HepG2 (cell line): Measurements from ENCODE around the gene CCDC177. TPM values are rescaled to one million over a fixed set of nuclear protein-coding genes. Genes with fewer than 3 reads are reported as not detected.

ENCODE experiments used
- HMG20A ChIP-seq: IDR thresholded peaks from 2 replicates; pipeline ENCODE4 v1.6.1; 2016; ENCODE audit warnings: borderline replicate concordance
- TEAD3 ChIP-seq: optimal IDR thresholded peaks from 2 replicates; pipeline ENCODE3; 2016; ENCODE audit warnings: borderline replicate concordance
- ZMAT3 ChIP-seq: sonication (generic); formaldehyde crosslinking; conservative IDR thresholded peaks from 2 replicates; pipeline ENCODE4 v1.7.0; 2021; ENCODE audit warnings: missing genetic modification reagents
- ZNF446 ChIP-seq: sonication (generic); formaldehyde crosslinking; IDR thresholded peaks from 2 replicates; pipeline ENCODE4 v1.5.0; 2020; ENCODE audit warnings: mild to moderate bottlenecking, missing genetic modification reagents
- ZNF543 ChIP-seq: sonication (generic); formaldehyde crosslinking; IDR thresholded peaks from 2 replicates; pipeline ENCODE4 v1.4.0; 2020; ENCODE audit warnings: mild to moderate bottlenecking, missing genetic modification reagents
- ZNF768 ChIP-seq: sonication (generic); formaldehyde crosslinking; IDR thresholded peaks from 2 replicates; pipeline ENCODE4 v1.4.0; 2020; ENCODE audit warnings: missing genetic modification reagents
- polyA plus RNA-seq, 8 experiments: library from polyadenylated mRNA; depleted of rRNA in 3 of 8; stranded (reverse) in 7 of 8; unstranded in 1 of 8; fragments of >200 nt; fragmentation: Illumina TruSeq in 4 of 8; extraction: Trizol in 4 of 8; gene quantifications; 2 replicates each; pipeline versions ENCODE4 v1.2.1 to v1.2.3, GENCODE V29; 2011 to 2016; ENCODE audit warnings: low read depth in 4 of 8, missing spikeins in 1 of 8, mixed read lengths in 1 of 8; ENCODE audit not compliant: insufficient read depth in 1 of 8
- total RNA-seq, 5 experiments: library from RNA; depleted of rRNA; stranded (reverse); fragments of >200 nt; fragmentation: Illumina TruSeq; extraction: Trizol; gene quantifications; 2 replicates each; pipeline ENCODE4 v1.2.3, GENCODE V29; 2016; ENCODE audit warnings: low read depth in 1 of 5
- TF ChIP-seq, protein P1 (sequence below): sonication (generic); formaldehyde crosslinking; IDR thresholded peaks from 2 replicates; pipeline ENCODE4 v1.5.0; 2020; ENCODE audit warnings: mild to moderate bottlenecking, missing genetic modification reagents, borderline replicate concordance
- TF ChIP-seq, protein P2 (sequence below): sonication (generic); formaldehyde crosslinking; IDR thresholded peaks from 2 replicates; pipeline ENCODE4 v1.5.0; 2020; ENCODE audit warnings: mild to moderate bottlenecking, missing genetic modification reagents
- TF ChIP-seq, protein P3 (sequence below): sonication (generic); formaldehyde crosslinking; IDR thresholded peaks from 2 replicates; pipeline ENCODE4 v1.5.1; 2020; ENCODE audit warnings: missing genetic modification reagents, mild to moderate bottlenecking, borderline replicate concordance
- TF ChIP-seq, protein P4 (sequence below): sonication (generic); formaldehyde crosslinking; IDR thresholded peaks from 2 replicates; pipeline ENCODE4 v1.4.0; 2020; ENCODE audit warnings: missing genetic modification reagents
- TF ChIP-seq, protein P5 (sequence below): sonication (generic); formaldehyde crosslinking; IDR thresholded peaks from 2 replicates; pipeline ENCODE4 v1.4.0; 2020; ENCODE audit warnings: missing genetic modification reagents, mild to moderate bottlenecking, borderline replicate concordance

Gene CCDC177
- total and polyA plus RNA-seq, 2 of the 13 experiments (the other 11 are each of a cell fraction or from before 2014, with no cell fraction given), result not detected

DNA sequence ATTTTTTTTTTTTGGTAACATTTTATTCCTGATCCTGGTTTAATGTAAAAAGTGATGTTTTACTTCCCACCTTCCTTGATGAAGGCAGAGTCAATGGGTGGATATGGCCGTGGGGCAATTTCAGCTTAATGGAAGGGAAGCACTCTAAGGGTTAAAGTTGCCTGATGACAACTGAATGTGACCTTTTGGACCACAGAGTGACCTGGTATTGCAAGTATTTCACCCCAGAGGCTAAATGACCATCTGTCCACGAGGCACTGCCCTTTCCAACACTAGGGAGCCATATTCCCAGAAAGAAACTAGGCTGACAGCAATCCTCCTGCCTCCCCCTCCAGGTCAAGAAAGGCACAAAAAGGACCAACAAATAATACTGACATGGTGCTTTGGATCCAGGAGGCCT is 4.8 kb downstream of the CCDC177 start (continued):
- TF ChIP-seq, protein P1, sequence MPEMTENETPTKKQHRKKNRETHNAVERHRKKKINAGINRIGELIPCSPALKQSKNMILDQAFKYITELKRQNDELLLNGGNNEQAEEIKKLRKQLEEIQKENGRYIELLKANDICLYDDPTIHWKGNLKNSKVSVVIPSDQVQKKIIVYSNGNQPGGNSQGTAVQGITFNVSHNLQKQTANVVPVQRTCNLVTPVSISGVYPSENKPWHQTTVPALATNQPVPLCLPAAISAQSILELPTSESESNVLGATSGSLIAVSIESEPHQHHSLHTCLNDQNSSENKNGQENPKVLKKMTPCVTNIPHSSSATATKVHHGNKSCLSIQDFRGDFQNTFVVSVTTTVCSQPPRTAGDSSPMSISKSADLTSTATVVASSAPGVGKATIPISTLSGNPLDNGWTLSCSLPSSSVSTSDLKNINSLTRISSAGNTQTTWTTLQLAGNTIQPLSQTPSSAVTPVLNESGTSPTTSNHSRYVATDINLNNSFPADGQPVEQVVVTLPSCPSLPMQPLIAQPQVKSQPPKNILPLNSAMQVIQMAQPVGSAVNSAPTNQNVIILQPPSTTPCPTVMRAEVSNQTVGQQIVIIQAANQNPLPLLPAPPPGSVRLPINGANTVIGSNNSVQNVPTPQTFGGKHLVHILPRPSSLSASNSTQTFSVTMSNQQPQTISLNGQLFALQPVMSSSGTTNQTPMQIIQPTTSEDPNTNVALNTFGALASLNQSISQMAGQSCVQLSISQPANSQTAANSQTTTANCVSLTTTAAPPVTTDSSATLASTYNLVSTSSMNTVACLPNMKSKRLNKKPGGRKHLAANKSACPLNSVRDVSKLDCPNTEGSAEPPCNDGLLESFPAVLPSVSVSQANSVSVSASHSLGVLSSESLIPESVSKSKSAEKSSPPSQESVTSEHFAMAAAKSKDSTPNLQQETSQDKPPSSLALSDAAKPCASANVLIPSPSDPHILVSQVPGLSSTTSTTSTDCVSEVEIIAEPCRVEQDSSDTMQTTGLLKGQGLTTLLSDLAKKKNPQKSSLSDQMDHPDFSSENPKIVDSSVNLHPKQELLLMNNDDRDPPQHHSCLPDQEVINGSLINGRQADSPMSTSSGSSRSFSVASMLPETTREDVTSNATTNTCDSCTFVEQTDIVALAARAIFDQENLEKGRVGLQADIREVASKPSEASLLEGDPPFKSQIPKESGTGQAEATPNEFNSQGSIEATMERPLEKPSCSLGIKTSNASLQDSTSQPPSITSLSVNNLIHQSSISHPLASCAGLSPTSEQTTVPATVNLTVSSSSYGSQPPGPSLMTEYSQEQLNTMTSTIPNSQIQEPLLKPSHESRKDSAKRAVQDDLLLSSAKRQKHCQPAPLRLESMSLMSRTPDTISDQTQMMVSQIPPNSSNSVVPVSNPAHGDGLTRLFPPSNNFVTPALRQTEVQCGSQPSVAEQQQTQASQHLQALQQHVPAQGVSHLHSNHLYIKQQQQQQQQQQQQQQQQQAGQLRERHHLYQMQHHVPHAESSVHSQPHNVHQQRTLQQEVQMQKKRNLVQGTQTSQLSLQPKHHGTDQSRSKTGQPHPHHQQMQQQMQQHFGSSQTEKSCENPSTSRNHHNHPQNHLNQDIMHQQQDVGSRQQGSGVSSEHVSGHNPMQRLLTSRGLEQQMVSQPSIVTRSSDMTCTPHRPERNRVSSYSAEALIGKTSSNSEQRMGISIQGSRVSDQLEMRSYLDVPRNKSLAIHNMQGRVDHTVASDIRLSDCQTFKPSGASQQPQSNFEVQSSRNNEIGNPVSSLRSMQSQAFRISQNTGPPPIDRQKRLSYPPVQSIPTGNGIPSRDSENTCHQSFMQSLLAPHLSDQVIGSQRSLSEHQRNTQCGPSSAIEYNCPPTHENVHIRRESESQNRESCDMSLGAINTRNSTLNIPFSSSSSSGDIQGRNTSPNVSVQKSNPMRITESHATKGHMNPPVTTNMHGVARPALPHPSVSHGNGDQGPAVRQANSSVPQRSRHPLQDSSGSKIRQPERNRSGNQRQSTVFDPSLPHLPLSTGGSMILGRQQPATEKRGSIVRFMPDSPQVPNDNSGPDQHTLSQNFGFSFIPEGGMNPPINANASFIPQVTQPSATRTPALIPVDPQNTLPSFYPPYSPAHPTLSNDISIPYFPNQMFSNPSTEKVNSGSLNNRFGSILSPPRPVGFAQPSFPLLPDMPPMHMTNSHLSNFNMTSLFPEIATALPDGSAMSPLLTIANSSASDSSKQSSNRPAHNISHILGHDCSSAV (CRISPR knock-in tag), result no peak
- TF ChIP-seq ZNF446 (no peak), HMG20A (CRISPR knock-in tag) (no peak), ZMAT3 (CRISPR knock-in tag) (no peak), ZNF768 (CRISPR knock-in tag) (no peak), ZNF543 (CRISPR knock-in tag) (no peak), TEAD3 (peak; percentile 58)
- TF ChIP-seq, protein P2, sequence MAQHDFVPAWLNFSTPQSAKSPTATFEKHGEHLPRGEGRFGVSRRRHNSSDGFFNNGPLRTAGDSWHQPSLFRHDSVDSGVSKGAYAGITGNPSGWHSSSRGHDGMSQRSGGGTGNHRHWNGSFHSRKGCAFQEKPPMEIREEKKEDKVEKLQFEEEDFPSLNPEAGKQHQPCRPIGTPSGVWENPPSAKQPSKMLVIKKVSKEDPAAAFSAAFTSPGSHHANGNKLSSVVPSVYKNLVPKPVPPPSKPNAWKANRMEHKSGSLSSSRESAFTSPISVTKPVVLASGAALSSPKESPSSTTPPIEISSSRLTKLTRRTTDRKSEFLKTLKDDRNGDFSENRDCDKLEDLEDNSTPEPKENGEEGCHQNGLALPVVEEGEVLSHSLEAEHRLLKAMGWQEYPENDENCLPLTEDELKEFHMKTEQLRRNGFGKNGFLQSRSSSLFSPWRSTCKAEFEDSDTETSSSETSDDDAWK (CRISPR knock-in tag), result no peak
- TF ChIP-seq, protein P3, sequence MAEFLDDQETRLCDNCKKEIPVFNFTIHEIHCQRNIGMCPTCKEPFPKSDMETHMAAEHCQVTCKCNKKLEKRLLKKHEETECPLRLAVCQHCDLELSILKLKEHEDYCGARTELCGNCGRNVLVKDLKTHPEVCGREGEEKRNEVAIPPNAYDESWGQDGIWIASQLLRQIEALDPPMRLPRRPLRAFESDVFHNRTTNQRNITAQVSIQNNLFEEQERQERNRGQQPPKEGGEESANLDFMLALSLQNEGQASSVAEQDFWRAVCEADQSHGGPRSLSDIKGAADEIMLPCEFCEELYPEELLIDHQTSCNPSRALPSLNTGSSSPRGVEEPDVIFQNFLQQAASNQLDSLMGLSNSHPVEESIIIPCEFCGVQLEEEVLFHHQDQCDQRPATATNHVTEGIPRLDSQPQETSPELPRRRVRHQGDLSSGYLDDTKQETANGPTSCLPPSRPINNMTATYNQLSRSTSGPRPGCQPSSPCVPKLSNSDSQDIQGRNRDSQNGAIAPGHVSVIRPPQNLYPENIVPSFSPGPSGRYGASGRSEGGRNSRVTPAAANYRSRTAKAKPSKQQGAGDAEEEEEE (CRISPR knock-in tag), result no peak
- TF ChIP-seq, protein P4, sequence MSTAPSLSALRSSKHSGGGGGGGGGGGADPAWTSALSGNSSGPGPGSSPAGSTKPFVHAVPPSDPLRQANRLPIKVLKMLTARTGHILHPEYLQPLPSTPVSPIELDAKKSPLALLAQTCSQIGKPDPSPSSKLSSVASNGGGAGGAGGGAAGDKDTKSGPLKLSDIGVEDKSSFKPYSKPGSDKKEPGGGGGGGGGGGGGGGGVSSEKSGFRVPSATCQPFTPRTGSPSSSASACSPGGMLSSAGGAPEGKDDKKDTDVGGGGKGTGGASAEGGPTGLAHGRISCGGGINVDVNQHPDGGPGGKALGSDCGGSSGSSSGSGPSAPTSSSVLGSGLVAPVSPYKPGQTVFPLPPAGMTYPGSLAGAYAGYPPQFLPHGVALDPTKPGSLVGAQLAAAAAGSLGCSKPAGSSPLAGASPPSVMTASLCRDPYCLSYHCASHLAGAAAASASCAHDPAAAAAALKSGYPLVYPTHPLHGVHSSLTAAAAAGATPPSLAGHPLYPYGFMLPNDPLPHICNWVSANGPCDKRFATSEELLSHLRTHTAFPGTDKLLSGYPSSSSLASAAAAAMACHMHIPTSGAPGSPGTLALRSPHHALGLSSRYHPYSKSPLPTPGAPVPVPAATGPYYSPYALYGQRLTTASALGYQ (CRISPR knock-in tag), result no peak
- TF ChIP-seq, protein P5, sequence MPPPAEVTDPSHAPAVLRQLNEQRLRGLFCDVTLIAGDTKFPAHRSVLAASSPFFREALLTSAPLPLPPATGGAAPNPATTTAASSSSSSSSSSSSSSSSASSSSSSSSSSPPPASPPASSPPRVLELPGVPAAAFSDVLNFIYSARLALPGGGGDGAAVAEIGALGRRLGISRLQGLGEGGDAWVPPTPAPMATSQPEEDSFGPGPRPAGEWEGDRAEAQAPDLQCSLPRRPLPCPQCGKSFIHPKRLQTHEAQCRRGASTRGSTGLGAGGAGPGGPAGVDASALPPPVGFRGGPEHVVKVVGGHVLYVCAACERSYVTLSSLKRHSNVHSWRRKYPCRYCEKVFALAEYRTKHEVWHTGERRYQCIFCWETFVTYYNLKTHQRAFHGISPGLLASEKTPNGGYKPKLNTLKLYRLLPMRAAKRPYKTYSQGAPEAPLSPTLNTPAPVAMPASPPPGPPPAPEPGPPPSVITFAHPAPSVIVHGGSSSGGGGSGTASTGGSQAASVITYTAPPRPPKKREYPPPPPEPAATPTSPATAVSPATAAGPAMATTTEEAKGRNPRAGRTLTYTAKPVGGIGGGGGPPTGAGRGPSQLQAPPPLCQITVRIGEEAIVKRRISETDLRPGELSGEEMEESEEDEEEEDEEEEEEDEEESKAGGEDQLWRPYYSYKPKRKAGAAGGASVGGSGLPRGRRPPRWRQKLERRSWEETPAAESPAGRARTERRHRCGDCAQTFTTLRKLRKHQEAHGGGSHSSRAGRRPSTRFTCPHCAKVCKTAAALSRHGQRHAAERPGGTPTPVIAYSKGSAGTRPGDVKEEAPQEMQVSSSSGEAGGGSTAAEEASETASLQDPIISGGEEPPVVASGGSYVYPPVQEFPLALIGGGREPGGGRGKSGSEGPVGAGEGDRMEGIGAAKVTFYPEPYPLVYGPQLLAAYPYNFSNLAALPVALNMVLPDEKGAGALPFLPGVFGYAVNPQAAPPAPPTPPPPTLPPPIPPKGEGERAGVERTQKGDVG (CRISPR knock-in tag), result no peak
